ENCODE data around the gene FADS2.
A peak's percentile ranks its signal among the peaks of the same experiment; 100 is the strongest.

The FADS2 gene

DNA sequence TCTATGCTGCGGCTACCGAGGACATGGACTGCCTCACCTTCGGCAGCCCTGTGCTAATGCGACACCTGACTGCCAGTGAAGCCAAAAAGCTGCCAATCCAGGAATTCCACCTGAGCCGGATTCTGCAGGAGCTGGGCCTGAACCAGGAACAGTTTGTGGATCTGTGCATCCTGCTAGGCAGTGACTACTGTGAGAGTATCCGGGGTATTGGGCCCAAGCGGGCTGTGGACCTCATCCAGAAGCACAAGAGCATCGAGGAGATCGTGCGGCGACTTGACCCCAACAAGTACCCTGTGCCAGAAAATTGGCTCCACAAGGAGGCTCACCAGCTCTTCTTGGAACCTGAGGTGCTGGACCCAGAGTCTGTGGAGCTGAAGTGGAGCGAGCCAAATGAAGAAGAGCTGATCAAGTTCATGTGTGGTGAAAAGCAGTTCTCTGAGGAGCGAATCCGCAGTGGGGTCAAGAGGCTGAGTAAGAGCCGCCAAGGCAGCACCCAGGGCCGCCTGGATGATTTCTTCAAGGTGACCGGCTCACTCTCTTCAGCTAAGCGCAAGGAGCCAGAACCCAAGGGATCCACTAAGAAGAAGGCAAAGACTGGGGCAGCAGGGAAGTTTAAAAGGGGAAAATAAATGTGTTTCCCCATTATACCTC is 32.1 kb upstream of the FADS2 start:
- no peak for DNase-seq (ENCODE audit: low spot score)
- Histone ChIP-seq H3K27ac (no peak overlapping the region), H3K4me3 (no peak overlapping the region)
- TF ChIP-seq, protein P1, sequence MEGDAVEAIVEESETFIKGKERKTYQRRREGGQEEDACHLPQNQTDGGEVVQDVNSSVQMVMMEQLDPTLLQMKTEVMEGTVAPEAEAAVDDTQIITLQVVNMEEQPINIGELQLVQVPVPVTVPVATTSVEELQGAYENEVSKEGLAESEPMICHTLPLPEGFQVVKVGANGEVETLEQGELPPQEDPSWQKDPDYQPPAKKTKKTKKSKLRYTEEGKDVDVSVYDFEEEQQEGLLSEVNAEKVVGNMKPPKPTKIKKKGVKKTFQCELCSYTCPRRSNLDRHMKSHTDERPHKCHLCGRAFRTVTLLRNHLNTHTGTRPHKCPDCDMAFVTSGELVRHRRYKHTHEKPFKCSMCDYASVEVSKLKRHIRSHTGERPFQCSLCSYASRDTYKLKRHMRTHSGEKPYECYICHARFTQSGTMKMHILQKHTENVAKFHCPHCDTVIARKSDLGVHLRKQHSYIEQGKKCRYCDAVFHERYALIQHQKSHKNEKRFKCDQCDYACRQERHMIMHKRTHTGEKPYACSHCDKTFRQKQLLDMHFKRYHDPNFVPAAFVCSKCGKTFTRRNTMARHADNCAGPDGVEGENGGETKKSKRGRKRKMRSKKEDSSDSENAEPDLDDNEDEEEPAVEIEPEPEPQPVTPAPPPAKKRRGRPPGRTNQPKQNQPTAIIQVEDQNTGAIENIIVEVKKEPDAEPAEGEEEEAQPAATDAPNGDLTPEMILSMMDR (IDR thresholded peaks at IDR 0.05), result no peak

- TF ChIP-seq, protein P1 (IDR thresholded peaks at IDR 0.05), result peak; percentile 50
- Histone ChIP-seq H3K4me3 (no peak overlapping the region), H3K27ac (peak overlapping the region; percentile 33 to 53)
- no peak for DNase-seq (ENCODE audit: low spot score)
Observed at GRCh38 chr11:61797263-61797944, 30.7 kb upstream of the FADS2 start.

GRCh38 chr11:61799665-61800284 is 28.3 kb upstream of the FADS2 start:
- no peak overlapping the region for H3K27ac ChIP-seq
- no peak overlapping the region for H3K4me3 ChIP-seq
- TF ChIP-seq, protein P1 (IDR thresholded peaks at IDR 0.05), result no peak
- DNase-seq (ENCODE audit: low spot score), result no peak

DNA sequence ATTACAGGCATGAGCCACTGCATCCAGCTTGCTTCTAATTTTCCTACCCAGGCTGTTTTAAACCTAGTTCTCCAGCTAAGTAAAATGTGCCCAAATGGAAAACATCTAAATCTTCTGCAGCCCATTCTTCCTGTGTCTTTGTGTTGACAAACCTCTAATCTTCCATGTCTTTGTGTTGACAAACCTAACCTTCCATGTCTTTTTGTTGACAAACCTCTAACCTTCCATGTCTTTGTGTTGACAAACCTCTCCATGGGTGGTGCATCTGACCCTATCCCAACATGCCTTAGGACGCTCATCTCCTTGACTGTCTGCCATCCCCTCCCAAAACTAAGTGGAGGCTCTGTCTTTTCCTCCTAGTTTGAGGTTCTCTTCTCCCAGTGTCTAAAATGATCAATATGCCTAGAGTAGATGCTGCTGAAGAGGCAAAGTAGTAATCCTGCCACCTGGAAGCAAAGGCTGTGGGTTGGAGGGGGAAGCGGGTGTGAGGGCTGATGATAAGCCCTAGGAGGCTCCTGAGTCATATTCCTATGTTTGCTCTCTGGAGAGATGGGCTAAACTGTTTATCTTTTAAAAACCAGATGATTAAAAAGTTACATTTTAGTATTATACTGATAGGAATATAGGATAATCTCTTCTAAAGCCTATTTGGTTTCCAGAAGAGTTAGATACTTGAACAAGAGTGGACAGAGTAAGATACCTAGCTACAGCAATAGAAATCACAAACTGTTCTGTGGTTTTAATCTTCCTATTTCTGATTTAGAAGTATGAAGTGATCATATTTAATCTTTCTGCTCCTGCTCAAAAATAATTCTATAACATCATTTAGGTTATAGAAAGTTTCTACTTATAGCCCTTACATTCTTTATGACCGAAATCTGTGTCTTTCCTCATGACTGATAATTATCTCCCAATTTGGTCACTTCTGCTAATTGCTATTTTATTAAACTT is 27.5 kb upstream of the FADS2 start:
- Histone ChIP-seq H3K27ac (no peak overlapping the region), H3K4me3 (no peak overlapping the region)
- no peak for DNase-seq (ENCODE audit: low spot score)
- TF ChIP-seq, protein P1 (IDR thresholded peaks at IDR 0.05), result no peak

GRCh38 chr11:61802605-61803004 is 25.5 kb upstream of the FADS2 start:
- H3K4me3 ChIP-seq, result no peak overlapping the region
- no peak overlapping the region for H3K27ac ChIP-seq
- TF ChIP-seq, protein P1 (IDR thresholded peaks at IDR 0.05), result no peak
- DNase-seq (ENCODE audit: low spot score), result no peak

GRCh38 chr11:61803889-61804647 is 24.0 kb upstream of the FADS2 start:
- Histone ChIP-seq H3K27ac (no peak overlapping the region), H3K4me3 (no peak overlapping the region)
- DNase-seq (ENCODE audit: low spot score), result no peak
- TF ChIP-seq, protein P1 (IDR thresholded peaks at IDR 0.05), result no peak
